ENCODE measurements around the gene PHACTR2.
"Not testable (repeated sequence)": the region's sequence is repeated elsewhere in the genome, so short reads cannot be mapped to it uniquely, and the experiment has no call there.

The PHACTR2 gene

GRCh38 chr6:143773506-143774150, 95.9 kb downstream of the PHACTR2 start:
- DNase-seq, result no peak

GRCh38 chr6:143774347-143774746, 96.6 kb downstream of the PHACTR2 start:
- no peak for DNase-seq

DNA sequence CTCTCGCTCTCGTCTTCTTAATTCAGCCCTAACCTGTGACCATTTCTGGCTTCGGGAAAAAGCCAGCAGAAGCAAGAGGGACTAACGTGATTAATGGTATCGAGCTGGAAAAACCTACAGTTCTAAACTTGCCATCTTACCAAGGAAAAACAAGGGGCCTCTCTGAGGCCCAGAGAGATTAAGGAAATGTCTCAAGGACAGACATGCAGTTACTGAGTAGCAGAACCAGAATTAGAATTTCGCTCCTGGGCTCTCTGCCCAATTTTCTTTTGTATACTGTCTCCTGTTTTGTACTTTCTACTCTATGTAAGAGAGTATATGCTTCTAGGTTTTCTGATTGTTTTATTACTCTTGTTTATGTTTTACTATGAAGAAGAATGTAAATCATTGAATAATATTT, 97.6 kb downstream of the PHACTR2 start:
- DNase-seq, result no peak

DNA sequence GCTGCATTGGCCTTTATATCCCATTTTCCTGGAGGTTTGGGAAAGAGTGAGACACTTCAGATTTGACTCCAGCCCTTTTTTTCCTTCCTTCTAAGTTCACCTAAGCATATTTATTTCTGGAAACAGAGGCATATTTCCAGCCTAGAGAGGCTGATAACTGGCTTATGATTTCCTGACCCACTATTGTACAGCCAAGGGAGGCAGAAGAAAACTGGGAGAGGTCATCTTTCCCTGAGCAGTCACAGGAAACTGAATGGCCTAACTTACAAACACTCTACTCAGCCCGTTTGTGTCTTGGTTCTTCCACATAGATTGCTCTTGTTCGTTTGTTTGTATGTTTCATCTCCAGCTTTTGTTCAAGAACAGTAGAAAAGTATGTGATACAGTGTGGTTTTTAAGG, 101.2 kb downstream of the PHACTR2 start:
- DNase-seq, result no peak

DNA sequence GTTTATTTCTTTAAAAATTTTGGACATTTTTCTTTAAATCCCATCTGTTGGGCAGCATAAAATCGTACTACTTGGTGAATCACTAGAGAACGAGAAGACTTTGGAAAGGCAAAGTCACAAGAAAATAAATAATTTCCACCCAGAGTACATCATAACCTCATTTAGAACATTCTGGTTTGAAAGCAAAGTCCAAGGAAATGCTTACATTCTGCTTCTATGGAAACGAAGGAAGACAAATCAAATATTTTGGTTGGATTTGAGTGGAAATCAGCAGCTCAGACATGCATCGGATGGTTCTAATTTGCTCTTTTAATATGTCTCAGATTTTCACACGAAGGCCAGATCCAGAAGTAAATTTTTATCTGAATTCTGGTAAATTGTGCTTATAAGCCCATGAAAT, 104.7 kb downstream of the PHACTR2 start:
- no peak for DNase-seq

- DNase-seq, result no peak
Measured at GRCh38 chr6:143783077-143783476, 105.3 kb downstream of the PHACTR2 start.

DNA sequence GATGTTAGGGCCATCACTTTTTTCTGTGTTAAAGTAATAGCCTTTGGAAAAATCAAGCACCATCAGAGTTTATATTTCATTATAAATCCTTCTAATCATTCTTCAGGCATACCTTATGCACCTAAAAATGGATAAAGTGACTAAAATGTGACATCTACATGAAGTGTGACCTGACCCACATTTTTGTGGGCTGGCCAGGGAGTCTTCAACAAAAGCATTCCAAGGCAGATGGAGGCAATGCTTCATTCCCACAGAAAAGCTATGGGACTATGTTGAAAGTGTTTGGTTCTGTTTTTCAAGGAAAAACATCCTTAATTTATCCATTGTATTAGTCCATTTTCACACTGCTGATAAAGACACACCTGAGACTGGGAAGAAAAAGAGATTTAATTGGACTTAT, 106.6 kb downstream of the PHACTR2 start:
- DNase-seq, result no peak

GRCh38 chr6:143786371-143786770, 108.6 kb downstream of the PHACTR2 start:
- DNase-seq, result not testable (repeated sequence)

DNA sequence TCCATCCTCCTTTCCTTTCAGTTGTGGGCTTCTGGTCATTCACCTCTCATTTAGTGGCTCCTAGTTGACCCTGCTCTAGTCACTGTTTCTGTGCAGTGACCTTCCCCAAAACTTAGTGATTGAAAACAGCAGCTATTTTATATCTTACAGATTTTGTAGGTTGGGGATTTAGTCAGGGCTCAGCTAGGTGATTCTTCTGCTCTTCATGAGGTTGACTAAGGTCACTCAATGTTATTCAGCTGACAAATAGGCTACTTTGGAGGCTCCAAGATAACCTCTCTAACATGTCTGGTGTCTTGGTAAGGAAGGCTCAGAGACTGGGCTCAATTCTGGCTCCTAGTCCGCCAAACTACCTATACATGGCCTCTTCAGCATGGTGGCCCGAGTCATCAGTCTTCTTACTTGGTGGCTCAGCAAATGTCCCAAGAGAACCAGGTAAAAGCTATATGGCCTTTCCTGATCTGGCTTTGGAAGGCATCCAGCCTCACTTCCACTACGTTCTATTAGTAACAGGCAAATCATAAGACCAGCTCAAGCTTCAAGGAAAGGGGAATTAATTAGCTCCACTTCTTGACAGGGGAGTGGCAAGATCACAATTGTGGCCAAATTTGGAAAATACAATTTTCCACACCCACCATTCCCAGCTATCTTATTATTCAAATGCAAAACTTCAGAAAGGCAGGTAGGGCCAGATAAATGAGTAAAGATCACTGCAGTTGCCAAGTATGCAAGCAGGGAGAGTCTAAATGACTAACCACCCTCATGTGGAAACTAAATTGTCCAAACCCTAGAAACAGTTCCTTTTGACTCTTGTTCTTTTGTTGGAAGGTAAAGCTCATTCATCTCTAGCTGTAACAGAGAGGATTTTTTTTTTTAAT, 114.9 kb downstream of the PHACTR2 start:
- DNase-seq, result no peak

GRCh38 chr6:143793280-143793619, 115.5 kb downstream of the PHACTR2 start:
- DNase-seq, result no peak

DNA sequence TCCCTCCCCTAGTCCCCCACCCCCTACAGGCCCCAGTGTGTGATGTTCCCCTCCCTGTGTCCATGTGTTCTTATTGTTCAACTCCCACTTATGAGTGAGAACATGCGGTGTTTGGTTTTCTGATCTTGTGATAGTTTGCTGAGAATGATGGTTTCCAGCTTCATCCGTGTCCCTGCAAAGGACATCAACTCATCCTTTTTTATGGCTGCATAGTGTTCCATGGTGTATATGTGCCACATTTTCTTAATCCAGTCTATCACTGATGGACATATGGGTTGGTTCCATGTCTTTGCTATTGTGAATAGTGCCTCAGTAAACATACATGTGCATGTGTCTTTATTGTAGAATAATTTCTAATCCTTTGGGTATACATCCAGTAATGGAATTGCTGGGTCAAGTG, 118.8 kb downstream of the PHACTR2 start:
- DNase-seq, result not testable (repeated sequence)

- DNase-seq, result not testable (repeated sequence)
Measured at GRCh38 chr6:143798487-143798886, 120.7 kb downstream of the PHACTR2 start.

DNA sequence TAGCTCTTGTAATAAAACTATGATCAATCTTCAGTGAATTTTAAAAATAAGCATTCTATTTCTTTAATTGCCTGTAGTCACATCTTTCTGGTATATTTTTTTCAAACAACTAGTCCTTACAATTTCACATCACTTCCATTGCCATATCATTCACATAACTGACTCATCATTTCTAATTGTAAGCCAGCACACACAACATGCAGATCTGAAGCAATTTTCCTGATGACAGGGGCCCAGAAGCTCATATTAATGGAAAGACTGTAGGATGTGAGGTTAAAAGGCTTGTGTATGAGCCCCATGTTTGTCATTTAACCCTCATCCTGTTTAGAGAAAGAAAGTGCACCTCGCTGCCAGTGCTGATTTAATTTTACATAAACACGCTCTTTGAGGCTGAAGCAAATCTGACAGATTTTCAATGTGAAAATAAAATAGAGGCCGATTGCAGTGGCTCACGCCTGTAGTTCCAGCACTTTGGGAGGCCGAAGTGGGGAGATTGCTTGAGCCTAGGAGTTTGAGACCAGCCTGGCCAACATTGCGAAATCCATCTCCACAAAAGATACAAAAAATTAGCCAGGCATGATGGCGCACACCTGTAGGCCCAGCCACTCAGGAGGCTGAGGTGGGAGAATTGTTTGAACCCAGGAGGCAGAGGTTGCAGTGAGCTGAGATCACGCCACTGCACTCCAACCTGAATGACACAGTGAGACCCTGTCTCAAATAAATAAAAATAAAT, 125.2 kb downstream of the PHACTR2 start:
- no peak for DNase-seq

DNA sequence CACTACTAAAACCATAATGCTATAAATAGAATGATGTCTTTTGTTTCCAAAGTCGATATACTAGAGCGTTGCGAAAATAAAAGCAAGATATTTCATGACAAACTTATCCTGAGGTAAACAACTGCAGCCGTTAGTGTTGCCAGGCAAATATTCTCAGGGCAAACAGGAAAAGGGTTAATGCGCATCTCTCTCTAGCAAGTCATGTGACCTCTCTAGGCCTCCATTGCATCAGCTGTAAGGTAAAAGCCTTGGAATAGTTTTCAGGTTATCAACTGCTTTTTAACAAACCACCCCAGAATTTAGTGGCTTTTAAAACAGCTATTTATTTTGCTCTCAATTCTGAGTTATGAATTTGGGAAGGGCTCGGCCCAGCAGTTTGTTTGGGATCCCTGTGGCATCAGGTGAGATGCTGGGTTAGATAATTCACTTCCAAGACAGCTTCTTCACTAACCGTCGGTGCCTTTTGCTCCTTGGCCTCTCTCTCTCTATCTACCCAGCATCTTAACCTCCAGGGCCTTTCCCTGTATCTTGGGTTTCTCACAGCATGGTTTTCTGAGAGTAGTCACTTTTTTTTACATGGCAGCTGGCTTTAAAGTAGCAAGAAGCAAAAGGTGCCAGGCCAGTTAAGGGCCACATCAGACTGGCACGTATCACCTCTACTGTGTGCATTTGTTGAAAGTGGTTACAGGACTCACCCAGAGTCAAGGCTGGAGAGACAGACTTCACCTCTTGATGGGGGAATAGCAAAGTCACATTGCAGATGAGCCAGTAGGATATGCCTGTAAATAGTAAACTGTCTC, 126.2 kb downstream of the PHACTR2 start:
- DNase-seq, result no peak

GRCh38 chr6:143804835-143805239, 127.1 kb downstream of the PHACTR2 start:
- no peak for DNase-seq

GRCh38 chr6:143806282-143807102, 128.7 kb downstream of the PHACTR2 start:
- peak; percentile 68 to 76 for DNase-seq

- DNase-seq, result no peak
Measured at GRCh38 chr6:143807103-143807772, 129.5 kb downstream of the PHACTR2 start.

GRCh38 chr6:143810745-143811144, 133.0 kb downstream of the PHACTR2 start:
- DNase-seq, result no peak

DNA sequence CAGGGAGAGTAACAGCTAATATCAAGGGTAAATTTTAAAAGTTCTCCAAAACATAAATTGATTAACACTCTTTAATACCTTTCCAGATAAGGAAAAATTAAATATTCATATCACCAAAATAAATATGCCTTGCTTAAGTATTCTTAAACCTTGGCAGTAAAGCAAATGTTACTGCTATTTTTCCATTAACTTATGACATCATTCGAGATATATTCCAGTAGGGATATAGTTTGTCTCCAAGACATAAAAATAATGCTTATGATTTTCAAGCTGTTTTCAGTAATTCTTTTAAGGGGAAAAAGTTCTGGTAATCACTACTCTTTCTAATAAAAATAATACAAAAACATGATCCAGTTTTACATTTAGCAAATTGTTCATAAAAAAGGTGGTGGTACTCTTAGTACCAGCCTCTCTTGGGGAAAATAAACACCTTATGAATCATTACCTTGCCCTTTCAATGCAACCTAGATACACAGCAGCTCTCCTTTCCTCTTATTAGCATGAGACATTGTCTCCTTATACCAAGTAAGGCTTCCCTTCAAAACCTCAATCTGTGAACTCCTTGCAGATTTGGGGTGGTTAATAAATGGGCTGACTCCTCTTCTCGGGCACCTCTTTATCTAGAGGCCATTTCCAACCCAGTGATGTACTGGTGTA, 133.9 kb downstream of the PHACTR2 start:
- no peak for DNase-seq

DNA sequence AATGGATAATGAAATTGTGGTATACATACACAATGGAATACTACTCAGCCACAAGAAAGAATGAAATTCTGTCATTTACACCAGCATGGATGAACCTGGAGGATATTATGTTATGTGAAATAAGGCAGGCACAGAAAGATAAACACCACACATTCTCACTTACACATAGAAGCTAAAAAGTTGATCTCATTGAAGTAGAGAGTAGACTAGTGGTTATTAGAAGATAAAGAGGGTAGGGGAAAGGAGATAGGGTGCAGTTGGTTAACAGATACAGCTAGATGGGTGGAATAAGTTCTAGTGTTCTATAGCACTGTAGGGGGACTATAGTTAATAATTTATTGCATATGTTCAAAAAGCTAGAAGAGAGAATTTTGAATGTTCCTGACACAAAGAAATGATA, 139.9 kb downstream of the PHACTR2 start:
- DNase-seq, result no peak

- no peak for DNase-seq
Measured at GRCh38 chr6:143821359-143821758, 143.6 kb downstream of the PHACTR2 start.
